ENCODE measurements around the gene ACTC1.

DNA sequence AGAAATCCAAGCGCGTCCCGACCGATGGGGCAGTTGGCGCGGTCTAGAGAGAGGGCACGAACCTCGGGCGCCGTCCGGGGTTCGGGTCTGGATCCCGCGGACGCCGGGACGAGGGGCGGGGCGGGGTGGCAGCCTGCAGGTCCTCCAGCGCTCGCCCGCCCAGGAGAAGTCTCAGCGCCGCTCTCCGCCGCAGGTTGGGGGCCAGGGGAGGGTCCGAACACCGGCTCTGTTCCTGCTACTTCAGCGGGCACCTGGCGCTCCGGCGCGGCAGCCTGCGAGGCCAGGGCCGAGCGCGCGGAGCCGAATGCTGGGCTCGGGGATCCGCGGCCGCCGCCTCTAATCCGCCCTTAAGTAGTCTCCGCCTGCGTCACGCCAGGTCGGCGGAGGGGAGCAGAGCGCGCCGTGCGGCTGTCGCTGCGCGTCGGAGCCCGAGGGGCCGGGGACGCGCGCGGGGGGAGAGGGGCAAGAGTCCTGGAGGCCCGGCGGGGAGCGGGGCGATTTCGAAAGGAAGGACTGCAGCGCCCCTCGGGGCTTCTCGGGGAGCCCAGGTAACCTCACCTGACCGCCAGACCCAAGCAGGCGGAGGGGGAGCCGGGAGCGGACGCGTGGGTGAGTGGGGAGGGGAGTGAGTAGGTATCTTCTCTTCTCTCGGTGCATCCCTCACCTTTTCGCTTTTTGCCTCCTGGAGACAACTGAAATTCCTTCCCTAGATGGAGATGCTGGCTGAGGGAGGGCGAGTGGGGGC, 40.5 kb downstream of the ACTC1 start, which contains the start of gene GJD2:
- no peak for TF ChIP-seq CTCF (optimal IDR thresholded peaks at IDR 0.05 in 1 of 3, IDR thresholded peaks at IDR 0.05 in 1 of 3, conservative IDR thresholded peaks at IDR 0.05 in 1 of 3; ENCODE audit: extremely low read depth in 1 of 3, insufficient read depth in 2 of 3, low read length in 3 of 3)
- peak; percentile 88 for TF ChIP-seq EZH2 (IDR thresholded peaks at IDR 0.05; ENCODE audit: low read length)

All from keratinocyte (primary cell).